GM06990 (cell line): Measurements from ENCODE around the gene SLAIN1.

Experiments used
- DNase-seq: peaks from one replicate; pipeline ENCODE4 v3.0.0-alpha.2; 2011; ENCODE audit not compliant: insufficient read length; ENCODE audit errors: extremely low read depth
- H3K27me3 ChIP-seq: replicated peaks from 2 replicates; pipeline ENCODE4 v1.6.0; 2011; ENCODE audit warnings: low read length; ENCODE audit not compliant: control insufficient read depth, insufficient read depth
- H3K36me3 ChIP-seq: 2 replicates; pipeline ENCODE4 v1.5.1; 2011; ENCODE audit warnings: low read length; ENCODE audit not compliant: control insufficient read depth, insufficient read depth
- H3K4me3 ChIP-seq: replicated peaks from 2 replicates; pipeline ENCODE4 v1.5.1; 2011; ENCODE audit warnings: low read depth, mild to moderate bottlenecking, control low read depth, low read length
- TF ChIP-seq, protein P1 (sequence below): IDR thresholded peaks from 2 replicates; pipeline ENCODE4 v1.5.1; 2011; ENCODE audit warnings: low read length, control low read depth, mild to moderate bottlenecking, inconsistent platforms; ENCODE audit not compliant: insufficient read depth, poor library complexity, severe bottlenecking

Gene SLAIN1

GRCh38 chr13:77749344-77749880, 51.9 kb downstream of the SLAIN1 start:
- TF ChIP-seq, protein P1, sequence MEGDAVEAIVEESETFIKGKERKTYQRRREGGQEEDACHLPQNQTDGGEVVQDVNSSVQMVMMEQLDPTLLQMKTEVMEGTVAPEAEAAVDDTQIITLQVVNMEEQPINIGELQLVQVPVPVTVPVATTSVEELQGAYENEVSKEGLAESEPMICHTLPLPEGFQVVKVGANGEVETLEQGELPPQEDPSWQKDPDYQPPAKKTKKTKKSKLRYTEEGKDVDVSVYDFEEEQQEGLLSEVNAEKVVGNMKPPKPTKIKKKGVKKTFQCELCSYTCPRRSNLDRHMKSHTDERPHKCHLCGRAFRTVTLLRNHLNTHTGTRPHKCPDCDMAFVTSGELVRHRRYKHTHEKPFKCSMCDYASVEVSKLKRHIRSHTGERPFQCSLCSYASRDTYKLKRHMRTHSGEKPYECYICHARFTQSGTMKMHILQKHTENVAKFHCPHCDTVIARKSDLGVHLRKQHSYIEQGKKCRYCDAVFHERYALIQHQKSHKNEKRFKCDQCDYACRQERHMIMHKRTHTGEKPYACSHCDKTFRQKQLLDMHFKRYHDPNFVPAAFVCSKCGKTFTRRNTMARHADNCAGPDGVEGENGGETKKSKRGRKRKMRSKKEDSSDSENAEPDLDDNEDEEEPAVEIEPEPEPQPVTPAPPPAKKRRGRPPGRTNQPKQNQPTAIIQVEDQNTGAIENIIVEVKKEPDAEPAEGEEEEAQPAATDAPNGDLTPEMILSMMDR: no peak
- no peak overlapping the region for H3K4me3 ChIP-seq

GRCh38 chr13:77751513-77752456, 54.3 kb downstream of the SLAIN1 start:
- H3K4me3 ChIP-seq: no peak overlapping the region
- no peak for DNase-seq
- TF ChIP-seq, protein P1: peak; percentile 80
- 0 out of 2 replicates have a peak, but pooled peaks cover 2% of the 10 kb centered on the region for H3K36me3 ChIP-seq
- no peaks in the 10 kb centered on the region for H3K27me3 ChIP-seq

More at GRCh38 chr13:77749344-77749880, 51.9 kb downstream of the SLAIN1 start:
- no peaks in the 10 kb centered on the region for H3K27me3 ChIP-seq
- no peak for DNase-seq
- peaks cover 4% of the 10 kb centered on the region; the same call in 1 of the 2 replicates for H3K36me3 ChIP-seq

GRCh38 chr13:77752512-77753069, 55.1 kb downstream of the SLAIN1 start:
- TF ChIP-seq, protein P1: no peak
- Histone ChIP-seq H3K4me3 (no peak overlapping the region), H3K27me3 (no peaks in the 10 kb centered on the region), H3K36me3 (no peaks in the 10 kb centered on the region)
- DNase-seq: no peak

DNA sequence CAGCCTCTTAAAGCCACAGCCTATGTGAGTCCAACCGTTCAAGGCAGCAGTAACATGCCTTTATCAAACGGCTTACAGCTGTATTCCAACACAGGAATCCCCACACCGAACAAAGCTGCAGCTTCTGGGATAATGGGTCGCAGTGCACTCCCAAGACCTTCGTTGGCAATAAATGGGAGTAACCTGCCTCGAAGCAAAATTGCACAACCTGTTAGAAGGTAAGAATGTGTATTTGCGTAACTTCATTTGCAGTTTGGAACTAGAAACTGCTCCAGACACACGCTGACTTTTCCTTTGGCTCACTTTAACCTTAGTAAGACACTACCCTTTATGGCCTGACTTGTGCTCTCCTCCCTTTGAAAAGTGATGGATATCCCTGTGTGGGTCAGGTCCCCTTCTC, 63.4 kb downstream of the SLAIN1 start:
- Histone ChIP-seq H3K27me3 (no peaks in the 10 kb centered on the region), H3K36me3 (peaks cover 3% of the 10 kb centered on the region), H3K4me3 (no peak overlapping the region)
- no peak for DNase-seq
- TF ChIP-seq, protein P1: no peak

DNA sequence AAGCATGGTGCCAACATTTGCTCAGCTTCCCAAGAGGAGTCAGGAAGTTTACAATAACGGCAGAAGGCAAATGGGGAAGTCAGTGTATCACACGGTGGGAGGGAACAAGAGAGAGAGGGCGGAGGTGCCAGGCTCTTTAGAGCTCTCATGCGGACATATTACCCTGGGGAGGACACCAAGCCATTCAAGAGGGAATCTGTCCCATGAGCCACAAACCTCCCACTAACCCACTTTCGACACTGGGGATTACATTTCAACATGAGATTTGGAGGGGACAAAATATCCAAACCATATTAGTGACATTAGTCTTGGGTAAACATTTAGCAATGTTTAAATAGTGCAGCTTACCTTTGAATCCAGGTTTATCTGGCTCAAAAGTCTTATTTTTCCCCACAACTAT, 69.9 kb downstream of the SLAIN1 start:
- Histone ChIP-seq H3K4me3 (no peak overlapping the region), H3K36me3 (no peaks in the 10 kb centered on the region; the same call in none of the 2 replicates), H3K27me3 (no peaks in the 10 kb centered on the region)
- TF ChIP-seq, protein P1: no peak
- no peak for DNase-seq
